SU-DHL-6 (cell line): ENCODE results near the gene SGIP1.

Experiments used
- CTCF ChIP-seq: fragments of 200-600 bp; sonication (generic); IDR thresholded peaks from one replicate; pipeline ENCODE4 v1.5.1; 2017; ENCODE audit warnings: antibody characterized with exemption, mild to moderate bottlenecking, low read length, moderate library complexity; ENCODE audit not compliant: insufficient read depth, poor library complexity, severe bottlenecking
- EZH2phosphoT487 ChIP-seq: fragments of 200-600 bp; sonication (generic), shearing (Covaris generic); conservative IDR thresholded peaks from 2 replicates; pipeline ENCODE4 v1.6.1; 2018; ENCODE audit warnings: mild to moderate bottlenecking, antibody characterized with exemption, low read length, moderate library complexity, mixed read lengths

- no peak for TF ChIP-seq CTCF
- TF ChIP-seq EZH2phosphoT487, result no peak
These were observed 43.1 kb upstream of the SGIP1 start for GRCh38 chr1:66490816-66491215.
